ENCODE data around the gene AGAP1. TPM values are rescaled to one million over a fixed set of nuclear protein-coding genes. Genes with fewer than 3 reads are reported as not detected.

The AGAP1 gene
- total RNA-seq, 2 experiments from 2014 or later, result not detected

DNA sequence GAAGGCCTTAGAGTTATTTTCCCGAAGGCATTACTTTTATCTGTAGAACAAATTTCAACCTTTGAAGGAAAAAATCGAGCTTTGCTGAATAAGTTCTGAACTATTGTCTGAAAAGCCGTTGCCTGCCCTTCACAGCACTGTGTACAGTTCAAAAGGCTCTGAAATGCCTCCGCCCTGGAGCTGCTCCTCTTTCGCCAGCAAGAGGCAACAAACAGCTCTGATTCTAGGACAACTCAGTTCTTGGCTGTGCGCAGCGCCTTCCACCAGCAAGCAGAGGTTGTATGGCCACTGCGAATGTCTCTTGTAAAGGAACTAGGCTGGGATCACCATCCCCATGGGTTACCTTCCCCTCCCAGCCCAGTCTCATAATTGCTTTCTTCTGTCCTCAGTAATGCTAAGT, 365.8 kb downstream of the AGAP1 start:
- ChIA-PET CTCF (ENCODE audit: unreplicated experiment) (no interaction called here), POLR2A (no interaction called here)
- Histone ChIP-seq H3K79me2 (ENCODE audit: insufficient read depth, low read depth, low read length) (no peaks in the 10 kb centered on the region), H3K27ac (ENCODE audit: low read depth, low read length, poor library complexity, severe bottlenecking) (no peak overlapping the region), H2AFZ (ENCODE audit: low read length) (no peak overlapping the region), H3K9me3 (ENCODE audit: low read length) (no peaks in the 10 kb centered on the region), H3K4me3 (ENCODE audit: low read depth, low read length, poor library complexity, severe bottlenecking) (no peak overlapping the region), H3K36me3 (ENCODE audit: insufficient read depth, low read length) (no peaks in the 10 kb centered on the region), H3K9me2 (ENCODE audit: insufficient read depth, low read length) (no peaks in the 10 kb centered on the region), H3K4me1 (ENCODE audit: insufficient read depth, low read length, poor library complexity, severe bottlenecking) (no peaks in the 10 kb centered on the region), H3K4me2 (ENCODE audit: low read length) (no peak overlapping the region), H4K20me1 (ENCODE audit: insufficient read depth, low read length) (no peaks in the 10 kb centered on the region; the same call in 1 of the 2 replicates)
- no peak for TF ChIP-seq EZH2phosphoT487 (IDR thresholded peaks at IDR 0.05; ENCODE audit: borderline replicate concordance, low read depth, low read length)
- TF ChIP-seq, protein P1, sequence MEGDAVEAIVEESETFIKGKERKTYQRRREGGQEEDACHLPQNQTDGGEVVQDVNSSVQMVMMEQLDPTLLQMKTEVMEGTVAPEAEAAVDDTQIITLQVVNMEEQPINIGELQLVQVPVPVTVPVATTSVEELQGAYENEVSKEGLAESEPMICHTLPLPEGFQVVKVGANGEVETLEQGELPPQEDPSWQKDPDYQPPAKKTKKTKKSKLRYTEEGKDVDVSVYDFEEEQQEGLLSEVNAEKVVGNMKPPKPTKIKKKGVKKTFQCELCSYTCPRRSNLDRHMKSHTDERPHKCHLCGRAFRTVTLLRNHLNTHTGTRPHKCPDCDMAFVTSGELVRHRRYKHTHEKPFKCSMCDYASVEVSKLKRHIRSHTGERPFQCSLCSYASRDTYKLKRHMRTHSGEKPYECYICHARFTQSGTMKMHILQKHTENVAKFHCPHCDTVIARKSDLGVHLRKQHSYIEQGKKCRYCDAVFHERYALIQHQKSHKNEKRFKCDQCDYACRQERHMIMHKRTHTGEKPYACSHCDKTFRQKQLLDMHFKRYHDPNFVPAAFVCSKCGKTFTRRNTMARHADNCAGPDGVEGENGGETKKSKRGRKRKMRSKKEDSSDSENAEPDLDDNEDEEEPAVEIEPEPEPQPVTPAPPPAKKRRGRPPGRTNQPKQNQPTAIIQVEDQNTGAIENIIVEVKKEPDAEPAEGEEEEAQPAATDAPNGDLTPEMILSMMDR (conservative IDR thresholded peaks at IDR 0.05; ENCODE audit: low read length), result no peak
- BruUV-seq (replicated peaks), result no TSS peak
- DNase-seq (ENCODE audit: low spot score), result no peak
- intact Hi-C loops (cut with micrococcal nuclease; ENCODE audit: unreplicated experiment), result no loop called here

DNA sequence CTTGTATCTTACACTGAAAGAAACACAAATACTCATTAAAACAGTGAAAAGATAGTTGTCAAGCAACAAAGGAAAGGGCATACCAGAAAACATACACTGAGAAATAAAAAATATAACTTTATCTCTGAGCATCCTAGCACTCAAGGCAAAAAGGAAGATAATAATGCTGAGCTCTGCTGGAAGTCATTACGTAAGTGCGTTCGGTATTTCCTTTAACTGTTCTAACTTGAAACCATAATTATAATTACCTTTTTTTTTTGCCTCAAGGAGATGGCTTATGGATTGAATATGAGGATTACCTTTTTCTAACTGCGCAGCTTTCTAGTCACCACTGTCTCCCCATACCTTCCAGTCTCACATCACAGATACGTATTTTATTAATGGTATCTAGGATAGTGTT, 366.3 kb downstream of the AGAP1 start:
- Histone ChIP-seq H3K4me3 (ENCODE audit: low read depth, low read length, poor library complexity, severe bottlenecking) (no peak overlapping the region), H3K36me3 (ENCODE audit: insufficient read depth, low read length) (no peaks in the 10 kb centered on the region), H3K9me2 (ENCODE audit: insufficient read depth, low read length) (no peaks in the 10 kb centered on the region), H3K4me2 (ENCODE audit: low read length) (no peak overlapping the region), H3K4me1 (ENCODE audit: insufficient read depth, low read length, poor library complexity, severe bottlenecking) (no peaks in the 10 kb centered on the region), H3K27ac (ENCODE audit: low read depth, low read length, poor library complexity, severe bottlenecking) (no peak overlapping the region), H3K9me3 (ENCODE audit: low read length) (no peaks in the 10 kb centered on the region), H3K79me2 (ENCODE audit: insufficient read depth, low read depth, low read length) (no peaks in the 10 kb centered on the region), H4K20me1 (ENCODE audit: insufficient read depth, low read length) (no peaks in the 10 kb centered on the region; the same call in 1 of the 2 replicates), H2AFZ (ENCODE audit: low read length) (no peak overlapping the region)
- TF ChIP-seq, protein P1 (conservative IDR thresholded peaks at IDR 0.05; ENCODE audit: low read length), result no peak
- TF ChIP-seq EZH2phosphoT487 (IDR thresholded peaks at IDR 0.05; ENCODE audit: borderline replicate concordance, low read depth, low read length), result no peak
- no peak for DNase-seq (ENCODE audit: low spot score)
- BruUV-seq (replicated peaks), result no TSS peak
- intact Hi-C loops (cut with micrococcal nuclease; ENCODE audit: unreplicated experiment), result no loop called here
- CTCF ChIA-PET (ENCODE audit: unreplicated experiment), result no interaction called here
- POLR2A ChIA-PET, result no interaction called here

DNA sequence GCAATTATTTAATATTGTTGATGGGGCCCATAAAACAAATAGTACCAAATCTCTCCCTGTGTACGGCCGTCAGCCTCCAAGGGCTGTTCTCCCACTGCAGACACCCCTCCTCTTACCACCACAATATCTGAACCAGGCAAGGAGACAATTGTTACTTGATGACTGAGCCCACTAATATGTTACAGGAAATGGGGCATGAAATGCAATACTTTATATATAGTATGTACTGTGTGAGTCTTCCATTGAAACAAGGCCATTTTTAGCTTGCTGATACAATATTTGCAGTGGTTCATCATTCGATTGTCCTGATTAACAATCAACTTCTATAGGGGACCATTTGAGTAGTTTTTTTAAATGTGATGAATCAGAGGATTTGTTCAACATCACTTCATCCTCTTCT, 367.0 kb downstream of the AGAP1 start:
- no TSS peak for BruUV-seq (replicated peaks)
- ChIA-PET CTCF (ENCODE audit: unreplicated experiment) (no interaction called here), POLR2A (no interaction called here)
- DNase-seq (ENCODE audit: low spot score), result no peak
- no peaks in the 10 kb centered on the region for H3K9me2 ChIP-seq (ENCODE audit: insufficient read depth, low read length)
- no peak overlapping the region for H3K4me2 ChIP-seq (ENCODE audit: low read length)
- TF ChIP-seq, protein P1 (conservative IDR thresholded peaks at IDR 0.05; ENCODE audit: low read length), result no peak
- no peak for TF ChIP-seq EZH2phosphoT487 (IDR thresholded peaks at IDR 0.05; ENCODE audit: borderline replicate concordance, low read depth, low read length)
- H3K27ac ChIP-seq (ENCODE audit: low read depth, low read length, poor library complexity, severe bottlenecking), result no peak overlapping the region
- intact Hi-C loops (cut with micrococcal nuclease; ENCODE audit: unreplicated experiment), result no loop called here
- no peak overlapping the region for H3K4me3 ChIP-seq (ENCODE audit: low read depth, low read length, poor library complexity, severe bottlenecking)
- H3K36me3 ChIP-seq (ENCODE audit: insufficient read depth, low read length), result no peaks in the 10 kb centered on the region
- no peak overlapping the region for H2AFZ ChIP-seq (ENCODE audit: low read length)
- no peaks in the 10 kb centered on the region for H3K9me3 ChIP-seq (ENCODE audit: low read length)
- H3K79me2 ChIP-seq (ENCODE audit: insufficient read depth, low read depth, low read length), result no peaks in the 10 kb centered on the region
- no peaks in the 10 kb centered on the region for H3K4me1 ChIP-seq (ENCODE audit: insufficient read depth, low read length, poor library complexity, severe bottlenecking)
- H4K20me1 ChIP-seq (ENCODE audit: insufficient read depth, low read length), result no peaks in the 10 kb centered on the region

Measured in OCI-LY7 (cell line).